HG03521 (cell line): ENCODE measurements around the gene MICALL2.

Source experiments
- ATAC-seq: cut with Tn5 transposase; IDR thresholded peaks from one replicate; pipeline ENCODE4 v1.9.1; 2021; ENCODE audit warnings: mild to moderate bottlenecking, moderate library complexity; ENCODE audit not compliant: unreplicated experiment

Gene MICALL2

GRCh38 chr7:1400371-1400770 is 58.9 kb downstream of the MICALL2 start:
- no peak for ATAC-seq

GRCh38 chr7:1397491-1398327 is 61.6 kb downstream of the MICALL2 start:
- ATAC-seq: no peak

GRCh38 chr7:1396195-1396594 is 63.1 kb downstream of the MICALL2 start:
- no peak for ATAC-seq

GRCh38 chr7:1395211-1396070 is 63.8 kb downstream of the MICALL2 start:
- no peak for ATAC-seq

GRCh38 chr7:1394371-1394770 is 64.9 kb downstream of the MICALL2 start:
- no peak for ATAC-seq

GRCh38 chr7:1393421-1393820 is 65.8 kb downstream of the MICALL2 start:
- ATAC-seq: no peak

GRCh38 chr7:1392556-1392955 is 66.7 kb downstream of the MICALL2 start:
- ATAC-seq: no peak

- ATAC-seq: no peak
Observed at GRCh38 chr7:1391449-1391848, 67.8 kb downstream of the MICALL2 start.

- ATAC-seq: no peak
Observed at GRCh38 chr7:1388703-1389335, 70.5 kb downstream of the MICALL2 start.

- ATAC-seq: no peak
Observed at GRCh38 chr7:1388021-1388702, 71.1 kb downstream of the MICALL2 start.

GRCh38 chr7:1387261-1387660 is 72.0 kb downstream of the MICALL2 start:
- no peak for ATAC-seq

- no peak for ATAC-seq
Observed at GRCh38 chr7:1386623-1387220, 72.5 kb downstream of the MICALL2 start.

GRCh38 chr7:1385809-1386622 is 73.3 kb downstream of the MICALL2 start:
- ATAC-seq: no peak

- no peak for ATAC-seq
Observed at GRCh38 chr7:1385086-1385808, 74.0 kb downstream of the MICALL2 start.
